Ishikawa (cell line): ENCODE results near the gene ZNF106.

ENCODE experiments used
- EP300 ChIP-seq: IDR thresholded peaks from 2 replicates; pipeline ENCODE4 v1.6.1; 2012; ENCODE audit warnings: borderline replicate concordance
- TF ChIP-seq, protein P1 (sequence below): IDR thresholded peaks from 2 replicates; pipeline ENCODE4 v1.6.1; 2012

GRCh38 chr15:42392309-42393024 lies 98.5 kb downstream of the ZNF106 start:
- TF ChIP-seq, protein P1, sequence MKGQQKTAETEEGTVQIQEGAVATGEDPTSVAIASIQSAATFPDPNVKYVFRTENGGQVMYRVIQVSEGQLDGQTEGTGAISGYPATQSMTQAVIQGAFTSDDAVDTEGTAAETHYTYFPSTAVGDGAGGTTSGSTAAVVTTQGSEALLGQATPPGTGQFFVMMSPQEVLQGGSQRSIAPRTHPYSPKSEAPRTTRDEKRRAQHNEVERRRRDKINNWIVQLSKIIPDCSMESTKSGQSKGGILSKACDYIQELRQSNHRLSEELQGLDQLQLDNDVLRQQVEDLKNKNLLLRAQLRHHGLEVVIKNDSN: no peak
- no peak for TF ChIP-seq EP300
